NT2/D1 (cell line): Measurements from ENCODE around the gene AGPS.

Source experiments
- DNase-seq: peaks from one replicate; pipeline ENCODE4 v3.0.0-alpha.2; 2011; ENCODE audit warnings: low read depth, low spot score
- H3K27me3 ChIP-seq: 2 replicates; pipeline ENCODE4 v1.6.0; 2011; ENCODE audit warnings: mild to moderate bottlenecking; ENCODE audit not compliant: insufficient read length, insufficient read depth
- H3K36me3 ChIP-seq: 2 replicates; pipeline ENCODE4 v1.6.1; 2011; ENCODE audit warnings: mild to moderate bottlenecking, low read length, mixed read lengths; ENCODE audit not compliant: insufficient read depth, insufficient read length
- H3K4me1 ChIP-seq: 2 replicates; pipeline ENCODE4 v1.5.1; 2011; ENCODE audit not compliant: insufficient read depth, insufficient read length
- H3K4me3 ChIP-seq: 2 replicates; pipeline ENCODE4 v1.5.1; 2011; ENCODE audit warnings: low read depth; ENCODE audit not compliant: insufficient read length
- H3K9ac ChIP-seq: 2 replicates; pipeline ENCODE4 v1.6.0; 2011; ENCODE audit warnings: low read depth; ENCODE audit not compliant: insufficient read length
- H3K9me3 ChIP-seq: 2 replicates; pipeline ENCODE4 v1.5.1; 2011; ENCODE audit warnings: mild to moderate bottlenecking, low read length; ENCODE audit not compliant: insufficient read depth
- SUZ12 ChIP-seq: IDR thresholded peaks from 2 replicates; pipeline ENCODE4 v1.6.1; 2011; ENCODE audit not compliant: insufficient read length, insufficient read depth; ENCODE audit errors: extremely low read depth
- YY1 ChIP-seq: IDR thresholded peaks from 2 replicates; pipeline ENCODE4 v1.6.1; 2011; ENCODE audit not compliant: insufficient read length, insufficient read depth
- ZNF274 ChIP-seq: IDR thresholded peaks from 2 replicates; pipeline ENCODE4 v1.6.1; 2011; ENCODE audit warnings: mild to moderate bottlenecking, low read depth, low read length

Gene AGPS

DNA sequence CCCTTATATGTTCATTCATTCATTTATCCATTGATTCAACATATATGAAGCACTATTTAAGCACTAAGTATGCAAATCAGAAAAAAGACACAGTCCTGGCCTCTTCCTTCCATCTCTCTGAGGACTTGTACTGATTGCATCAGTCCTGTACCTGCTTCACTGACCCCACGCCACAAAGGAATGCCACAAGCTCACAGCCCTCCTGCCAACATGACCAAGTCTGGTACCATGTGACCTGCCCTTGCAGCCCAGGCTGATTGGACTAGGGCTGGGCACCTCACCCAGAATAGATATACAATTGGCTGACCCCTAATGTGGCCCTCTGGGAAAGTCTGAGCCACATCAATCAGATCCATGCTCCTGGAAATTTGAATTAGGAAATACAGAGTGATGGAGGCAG is 196.6 kb downstream of the AGPS start:
- TF ChIP-seq YY1 (no peak), ZNF274 (no peak), SUZ12 (no peak)
- no peak overlapping the region for H3K4me3 ChIP-seq
- H3K27me3 ChIP-seq = no peaks in the 10 kb centered on the region
- H3K9ac ChIP-seq = no peak overlapping the region
- no peaks in the 10 kb centered on the region for H3K36me3 ChIP-seq
- no peaks in the 10 kb centered on the region for H3K9me3 ChIP-seq
- no peak for DNase-seq
- no peaks in the 10 kb centered on the region for H3K4me1 ChIP-seq

DNA sequence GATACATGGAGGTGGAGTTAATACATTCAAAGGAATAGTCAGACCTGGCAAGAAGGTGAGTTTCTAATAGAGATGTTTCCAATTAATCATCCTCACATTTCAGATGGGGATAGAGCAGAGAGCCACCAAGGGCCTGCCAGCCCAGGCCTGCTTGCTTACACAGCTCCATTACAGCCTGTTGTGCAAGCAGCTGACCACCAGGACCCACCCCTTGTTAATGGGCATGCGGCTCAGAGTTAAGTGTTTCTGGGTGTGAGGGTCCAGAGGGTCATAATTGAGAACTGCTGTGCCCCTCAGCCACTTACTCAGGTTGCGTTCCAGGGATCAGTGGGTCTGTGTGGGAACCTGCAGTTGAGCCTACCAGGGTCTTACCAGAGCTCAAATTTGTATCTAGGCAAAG is 199.8 kb downstream of the AGPS start:
- Histone ChIP-seq H3K4me3 (no peak overlapping the region), H3K36me3 (no peaks in the 10 kb centered on the region), H3K4me1 (no peaks in the 10 kb centered on the region), H3K27me3 (no peaks in the 10 kb centered on the region), H3K9me3 (no peaks in the 10 kb centered on the region), H3K9ac (no peak overlapping the region)
- no peak for TF ChIP-seq ZNF274
- TF ChIP-seq SUZ12 = no peak
- no peak for TF ChIP-seq YY1
- DNase-seq = no peak

- no peak for DNase-seq
- no peak for TF ChIP-seq SUZ12
- TF ChIP-seq YY1 = no peak
- no peak for TF ChIP-seq ZNF274
- no peak overlapping the region for H3K4me3 ChIP-seq
- H3K36me3 ChIP-seq = no peaks in the 10 kb centered on the region
- H3K9me3 ChIP-seq = no peaks in the 10 kb centered on the region
- no peaks in the 10 kb centered on the region for H3K4me1 ChIP-seq
- H3K27me3 ChIP-seq = no peaks in the 10 kb centered on the region
- H3K9ac ChIP-seq = no peak overlapping the region
These were observed 200.4 kb downstream of the AGPS start for GRCh38 chr2:177592945-177593344.

- Histone ChIP-seq H3K4me1 (no peaks in the 10 kb centered on the region), H3K27me3 (no peaks in the 10 kb centered on the region), H3K4me3 (no peak overlapping the region), H3K36me3 (no peaks in the 10 kb centered on the region), H3K9ac (no peak overlapping the region), H3K9me3 (no peaks in the 10 kb centered on the region)
- DNase-seq = no peak
- TF ChIP-seq ZNF274 (no peak), YY1 (no peak)
These were observed 200.8 kb downstream of the AGPS start for GRCh38 chr2:177593402-177593801.
